ENCODE measurements around the gene FAM227B. TPM values are rescaled to one million over a fixed set of nuclear protein-coding genes. Genes with fewer than 3 reads are reported as not detected.

The FAM227B gene
- total RNA-seq, 1 donor from 2014 or later, result 4.5 TPM

DNA sequence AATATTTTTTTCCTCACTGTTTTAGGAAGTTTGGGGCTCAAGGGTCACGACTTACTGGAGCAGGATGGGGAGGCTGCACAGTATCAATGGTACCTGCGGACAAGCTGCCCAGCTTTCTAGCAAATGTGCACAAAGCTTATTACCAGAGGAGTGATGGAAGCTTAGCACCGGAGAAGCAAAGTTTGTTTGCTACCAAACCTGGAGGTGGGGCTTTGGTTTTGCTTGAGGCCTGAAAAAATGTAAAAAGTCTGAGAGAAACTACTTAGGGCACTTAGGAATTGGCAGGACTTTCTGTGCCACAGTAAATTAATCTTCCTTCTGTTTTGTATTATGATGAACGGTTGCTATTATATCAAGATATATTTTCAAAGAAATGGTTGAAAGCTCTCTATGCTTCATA is 292.7 kb downstream of the FAM227B start:
- ChIA-PET POLR2A (no interaction called here), CTCF (no interaction called here)
- intact Hi-C loops (cut with micrococcal nuclease), result no loop called here
- Mint-ChIP-seq H3K9me3 (no peaks in the 10 kb centered on the region), H3K27me3 (no peaks in the 10 kb centered on the region), H3K4me1 (no peaks in the 10 kb centered on the region), H3K36me3 (ENCODE audit: low read depth) (peaks cover 28% of the 10 kb centered on the region), H3K27ac (no peak overlapping the region), H3K4me3 (no peak overlapping the region)
- no peak for ATAC-seq (ENCODE audit: low read depth)
- TF ChIP-seq, protein P1, sequence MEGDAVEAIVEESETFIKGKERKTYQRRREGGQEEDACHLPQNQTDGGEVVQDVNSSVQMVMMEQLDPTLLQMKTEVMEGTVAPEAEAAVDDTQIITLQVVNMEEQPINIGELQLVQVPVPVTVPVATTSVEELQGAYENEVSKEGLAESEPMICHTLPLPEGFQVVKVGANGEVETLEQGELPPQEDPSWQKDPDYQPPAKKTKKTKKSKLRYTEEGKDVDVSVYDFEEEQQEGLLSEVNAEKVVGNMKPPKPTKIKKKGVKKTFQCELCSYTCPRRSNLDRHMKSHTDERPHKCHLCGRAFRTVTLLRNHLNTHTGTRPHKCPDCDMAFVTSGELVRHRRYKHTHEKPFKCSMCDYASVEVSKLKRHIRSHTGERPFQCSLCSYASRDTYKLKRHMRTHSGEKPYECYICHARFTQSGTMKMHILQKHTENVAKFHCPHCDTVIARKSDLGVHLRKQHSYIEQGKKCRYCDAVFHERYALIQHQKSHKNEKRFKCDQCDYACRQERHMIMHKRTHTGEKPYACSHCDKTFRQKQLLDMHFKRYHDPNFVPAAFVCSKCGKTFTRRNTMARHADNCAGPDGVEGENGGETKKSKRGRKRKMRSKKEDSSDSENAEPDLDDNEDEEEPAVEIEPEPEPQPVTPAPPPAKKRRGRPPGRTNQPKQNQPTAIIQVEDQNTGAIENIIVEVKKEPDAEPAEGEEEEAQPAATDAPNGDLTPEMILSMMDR (IDR thresholded peaks at IDR 0.05), result no peak
- DNase-seq, result no peak

GRCh38 chr15:49323207-49323606 is 297.4 kb downstream of the FAM227B start:
- H3K36me3 Mint-ChIP-seq (ENCODE audit: low read depth), result peaks cover 47% of the 10 kb centered on the region
- ATAC-seq (ENCODE audit: low read depth) (no peak), DNase-seq (no peak)
- H3K4me3 Mint-ChIP-seq, result no peak overlapping the region
- no peaks in the 10 kb centered on the region for H3K27me3 Mint-ChIP-seq
- H3K4me1 Mint-ChIP-seq, result no peaks in the 10 kb centered on the region
- TF ChIP-seq, protein P1 (IDR thresholded peaks at IDR 0.05), result no peak
- CTCF ChIA-PET, result no interaction called here
- intact Hi-C loops (cut with micrococcal nuclease), result no loop called here
- H3K9me3 Mint-ChIP-seq, result no peaks in the 10 kb centered on the region
- POLR2A ChIA-PET, result no interaction called here
- no peak overlapping the region for H3K27ac Mint-ChIP-seq

DNA sequence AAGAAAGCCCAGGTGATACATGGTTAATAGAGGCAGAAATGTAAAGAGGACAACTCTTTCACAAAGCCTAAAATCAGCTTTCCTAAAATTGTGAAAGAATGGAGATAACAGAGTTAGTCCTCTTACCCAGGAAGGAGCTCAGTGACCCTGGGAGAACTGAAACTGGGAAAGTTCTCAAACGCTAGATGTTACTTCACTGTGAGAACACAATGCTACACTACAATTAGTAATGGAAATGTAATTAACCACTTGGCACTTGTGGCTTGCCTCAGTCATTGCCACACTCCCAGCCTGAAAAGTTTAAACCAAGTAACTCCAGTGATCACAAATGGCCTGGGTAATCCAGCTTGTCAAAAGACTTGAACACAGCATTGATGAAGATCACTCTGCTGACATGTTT is 300.3 kb downstream of the FAM227B start:
- CTCF ChIA-PET, result no interaction called here
- intact Hi-C loops (cut with micrococcal nuclease), result no loop called here
- peaks cover 55% of the 10 kb centered on the region for H3K36me3 Mint-ChIP-seq (ENCODE audit: low read depth)

GRCh38 chr15:49315391-49315823 is 305.2 kb downstream of the FAM227B start:
- ChIA-PET CTCF (no interaction called here), POLR2A (no interaction called here)
- TF ChIP-seq, protein P1 (IDR thresholded peaks at IDR 0.05), result no peak
- DNase-seq (no peak), ATAC-seq (ENCODE audit: low read depth) (no peak)
- no peak overlapping the region for H3K27ac Mint-ChIP-seq
- peaks cover 5% of the 10 kb centered on the region for H3K9me3 Mint-ChIP-seq
- intact Hi-C loops (cut with micrococcal nuclease), result no loop called here
- no peaks in the 10 kb centered on the region for H3K4me1 Mint-ChIP-seq
- peaks cover 50% of the 10 kb centered on the region for H3K36me3 Mint-ChIP-seq (ENCODE audit: low read depth)
- H3K27me3 Mint-ChIP-seq, result no peaks in the 10 kb centered on the region
- no peak overlapping the region for H3K4me3 Mint-ChIP-seq

More for the DNA sequence above, 300.3 kb downstream of the FAM227B start:
- H3K9me3 Mint-ChIP-seq, result peaks cover 5% of the 10 kb centered on the region
- ATAC-seq (ENCODE audit: low read depth), result no peak
- H3K4me1 Mint-ChIP-seq, result no peaks in the 10 kb centered on the region
- H3K27me3 Mint-ChIP-seq, result no peaks in the 10 kb centered on the region
- no peak overlapping the region for H3K4me3 Mint-ChIP-seq
- no peak for DNase-seq
- POLR2A ChIA-PET, result no interaction called here
- no peak overlapping the region for H3K27ac Mint-ChIP-seq
- TF ChIP-seq, protein P1 (IDR thresholded peaks at IDR 0.05), result no peak

DNA sequence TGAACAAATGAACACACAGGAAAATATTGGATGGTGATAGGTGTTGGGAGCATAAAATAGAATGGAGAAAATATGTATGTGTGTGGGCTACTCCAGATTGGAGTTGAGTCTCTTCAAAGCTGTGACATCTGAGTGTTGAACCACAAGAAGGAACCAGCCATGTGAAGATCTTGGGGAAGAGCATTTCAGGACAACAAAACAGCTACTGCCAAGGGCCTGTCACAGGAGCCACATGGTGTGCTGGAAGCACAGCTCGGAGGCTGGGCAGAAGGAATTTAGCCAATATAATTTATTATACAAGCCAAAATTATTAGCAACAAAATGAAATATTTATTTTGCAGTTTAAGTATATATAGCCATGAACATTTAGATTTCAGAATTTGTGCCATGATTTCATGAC is 305.9 kb downstream of the FAM227B start:
- no peak overlapping the region for H3K4me3 Mint-ChIP-seq
- ChIA-PET POLR2A (no interaction called here), CTCF (no interaction called here)
- no peaks in the 10 kb centered on the region for H3K27me3 Mint-ChIP-seq
- TF ChIP-seq, protein P1 (IDR thresholded peaks at IDR 0.05), result no peak
- H3K36me3 Mint-ChIP-seq (ENCODE audit: low read depth), result peaks cover 49% of the 10 kb centered on the region
- H3K9me3 Mint-ChIP-seq, result peaks cover 8% of the 10 kb centered on the region
- intact Hi-C loops (cut with micrococcal nuclease), result no loop called here
- H3K4me1 Mint-ChIP-seq, result peaks cover 3% of the 10 kb centered on the region
- H3K27ac Mint-ChIP-seq, result no peak overlapping the region
- no peak for ATAC-seq (ENCODE audit: low read depth)
- DNase-seq, result no peak

Data from activated B cell treated with CpG ODN at 0.5 μM for 24 hours (primary cell).